NCI-H2107 treated with DMSO at 0.1 percent for 48 hours (cell line): Measurements from ENCODE around the gene MAB21L1.

Source experiments
- DNase-seq: peaks from one replicate; lab custom pipeline; 2025; ENCODE audit not compliant: unreplicated experiment; lab: John Stamatoyannopoulos, UW

MAB21L1 gene

GRCh38 chr13:35475960-35476943 lies at the start of gene MAB21L1:
Gene MAB21L1, minus strand, starts transcription at chr13:35476689. Its CDS starts 551 bp downstream, at chr13:35476138.
- DNase-seq, result no peak

- no peak for DNase-seq
Measured at GRCh38 chr13:35524171-35524570, 47.7 kb upstream of the MAB21L1 start.

- no peak for DNase-seq
Measured at GRCh38 chr13:35518337-35518946, 42.0 kb upstream of the MAB21L1 start.

- DNase-seq, result no peak
Measured at GRCh38 chr13:35514801-35515502, 38.5 kb upstream of the MAB21L1 start.

- no peak for DNase-seq
Measured at GRCh38 chr13:35514061-35514477, 37.6 kb upstream of the MAB21L1 start.

GRCh38 chr13:35512271-35512920 lies 35.9 kb upstream of the MAB21L1 start:
- DNase-seq, result no peak

- DNase-seq, result no peak
Measured at GRCh38 chr13:35502456-35502855, 26.0 kb upstream of the MAB21L1 start.

GRCh38 chr13:35501661-35502235 lies 25.3 kb upstream of the MAB21L1 start:
- no peak for DNase-seq

- no peak for DNase-seq
Measured at GRCh38 chr13:35500144-35500543, 23.7 kb upstream of the MAB21L1 start.

GRCh38 chr13:35499676-35500075 lies 23.2 kb upstream of the MAB21L1 start:
- no peak for DNase-seq

GRCh38 chr13:35499196-35499662 lies 22.7 kb upstream of the MAB21L1 start:
- peak; percentile 97 for DNase-seq

GRCh38 chr13:35498231-35498630 lies 21.7 kb upstream of the MAB21L1 start:
- DNase-seq, result no peak

GRCh38 chr13:35496761-35497386 lies 20.4 kb upstream of the MAB21L1 start:
- DNase-seq, result no peak

GRCh38 chr13:35496006-35496405 lies 19.5 kb upstream of the MAB21L1 start:
- no peak for DNase-seq

GRCh38 chr13:35489050-35489449 lies 12.6 kb upstream of the MAB21L1 start:
- DNase-seq, result no peak

- DNase-seq, result peak; percentile 34
Measured at GRCh38 chr13:35485424-35485823, 8.9 kb upstream of the MAB21L1 start.

GRCh38 chr13:35484384-35484783 lies 7.9 kb upstream of the MAB21L1 start:
- no peak for DNase-seq

- no peak for DNase-seq
Measured at GRCh38 chr13:35483761-35484160, 7.3 kb upstream of the MAB21L1 start.

GRCh38 chr13:35482527-35482926 lies 6.0 kb upstream of the MAB21L1 start:
- DNase-seq, result no peak

GRCh38 chr13:35481777-35482176 lies 5.3 kb upstream of the MAB21L1 start:
- DNase-seq, result no peak
